Suprapubic skin (tissue), 4 donors: ENCODE measurements around the gene RNF31. TPM values are rescaled to one million over a fixed set of nuclear protein-coding genes. Genes with fewer than 3 reads are reported as not detected.
A peak's percentile ranks its signal among the peaks of the same experiment; 100 is the strongest.

Experiments
- DNase-seq, 2 donors: peaks; one replicate each; pipeline ENCODE4 v3.0.0-alpha.2; 2019; ENCODE audit warnings: low spot score in 2 of 2
- H3K27ac ChIP-seq: fragments of 200-600 bp; sonication (generic); one replicate; pipeline ENCODE4 v1.5.1; 2019
- H3K27me3 ChIP-seq: fragments of 200-600 bp; sonication (generic); one replicate; pipeline ENCODE4 v1.5.1; 2019
- H3K36me3 ChIP-seq: fragments of 200-600 bp; sonication (generic); one replicate; pipeline ENCODE4 v1.5.1; 2019
- H3K4me1 ChIP-seq: fragments of 200-600 bp; sonication (generic); one replicate; pipeline ENCODE4 v1.5.1; 2019
- H3K4me3 ChIP-seq: fragments of 200-600 bp; sonication (generic); one replicate; pipeline ENCODE4 v1.5.1; 2019; ENCODE audit warnings: mild to moderate bottlenecking
- H3K9me3 ChIP-seq: fragments of 200-600 bp; sonication (generic); one replicate; pipeline ENCODE4 v1.5.1; 2019
- CTCF ChIP-seq, 2 donors: fragments of 200-600 bp in 1 of 2; fragments of 450-650 bp in 1 of 2; sonication (generic) in 1 of 2; IDR thresholded peaks; one replicate each; pipeline ENCODE4 v1.5.1; 2016 to 2019; ENCODE audit warnings: antibody characterized with exemption in 2 of 2, mild to moderate bottlenecking in 1 of 2, moderate library complexity in 1 of 2
- EP300 ChIP-seq: sonication (generic); formaldehyde crosslinking; IDR thresholded peaks from one replicate; pipeline ENCODE4 v1.6.1; 2017; ENCODE audit warnings: antibody characterized with exemption
- POLR2A ChIP-seq, 2 donors: fragments of 450-650 bp; IDR thresholded peaks; one replicate each; pipeline ENCODE4 v1.6.1; 2017; ENCODE audit warnings: antibody characterized with exemption in 2 of 2, mild to moderate bottlenecking in 2 of 2, moderate library complexity in 2 of 2
- POLR2AphosphoS5 ChIP-seq, 3 donors: sonication (generic); formaldehyde crosslinking; IDR thresholded peaks; one replicate each; pipeline ENCODE4 v1.6.1; 2017; ENCODE audit warnings: antibody characterized with exemption in 3 of 3
- WGBS: methylation state at CpG from one replicate; pipeline ENCODE4 v1.1.5; 2018; 5-methylcytosine and 5-hydroxymethylcytosine counted together
- total RNA-seq, 4 donors: library from RNA; depleted of rRNA; stranded (reverse); fragments of >200 nt; gene quantifications; one replicate each; pipeline ENCODE4 v1.1.0, GENCODE V29; 2016

RNF31 gene
- total RNA-seq, 4 donors from 2014 or later = 62.3 to 97.2 (median 70.6) TPM

- WGBS = 1% methylated on average over 12 of the region's 12 CpGs
- DNase-seq = peak; percentile 97 to 98
- peaks cover 67% of the 10 kb centered on the region for H3K36me3 ChIP-seq
- H3K4me1 ChIP-seq = peaks cover 47% of the 10 kb centered on the region
- no peaks in the 10 kb centered on the region for H3K27me3 ChIP-seq
- no peak for TF ChIP-seq EP300
- peak in 1 of 2 donors; percentile 29 for TF ChIP-seq POLR2A (IDR thresholded peaks at IDR 0.05)
- TF ChIP-seq POLR2AphosphoS5 (IDR thresholded peaks at IDR 0.05) = peak; percentile 82 to 98 (median 92)
- peak; percentile 91 to 96 for TF ChIP-seq CTCF (IDR thresholded peaks at IDR 0.05)
- peak within 1 kb of the TSS; percentile 83 for H3K27ac ChIP-seq
- peak within 1 kb of the TSS; percentile 64 for H3K4me3 ChIP-seq
- no peaks in the 10 kb centered on the region for H3K9me3 ChIP-seq
Measured at GRCh38 chr14:24160850-24161804, 13.8 kb downstream of the RNF31 start, which contains the start of gene IRF9. Gene IRF9 (plus strand): TSS chr14:24161265. CDS start chr14:24162145, 880 bp downstream.

- DNase-seq = peak in 1 of 2 donors; percentile 50
- Histone ChIP-seq H3K9me3 (no peaks in the 10 kb centered on the region), H3K36me3 (peaks cover 67% of the 10 kb centered on the region), H3K27ac (peak overlapping the region; percentile 83), H3K4me1 (peaks cover 47% of the 10 kb centered on the region), H3K4me3 (peak overlapping the region; percentile 64), H3K27me3 (no peaks in the 10 kb centered on the region)
- TF ChIP-seq POLR2A (IDR thresholded peaks at IDR 0.05) (no peak), CTCF (IDR thresholded peaks at IDR 0.05) (no peak), EP300 (no peak), POLR2AphosphoS5 (IDR thresholded peaks at IDR 0.05) (no peak)
- 26% methylated on average over 8 of the region's 8 CpGs for WGBS
Measured at GRCh38 chr14:24162093-24162492, 14.8 kb downstream of the RNF31 start.

- H3K27ac ChIP-seq = no peak overlapping the region
- no peak overlapping the region for H3K4me3 ChIP-seq
- 45% methylated on average over 9 of the region's 14 CpGs for WGBS
- H3K4me1 ChIP-seq = peaks cover 47% of the 10 kb centered on the region
- H3K9me3 ChIP-seq = no peaks in the 10 kb centered on the region
- no peaks in the 10 kb centered on the region for H3K27me3 ChIP-seq
- peaks cover 69% of the 10 kb centered on the region for H3K36me3 ChIP-seq
- TF ChIP-seq POLR2A (IDR thresholded peaks at IDR 0.05) (no peak), CTCF (IDR thresholded peaks at IDR 0.05) (no peak), EP300 (no peak), POLR2AphosphoS5 (IDR thresholded peaks at IDR 0.05) (no peak)
- DNase-seq = peak in 1 of 2 donors; percentile 56
Measured at GRCh38 chr14:24164518-24164991, 17.3 kb downstream of the RNF31 start.

- Histone ChIP-seq H3K36me3 (peaks cover 61% of the 10 kb centered on the region), H3K4me1 (peaks cover 40% of the 10 kb centered on the region), H3K4me3 (no peak overlapping the region), H3K9me3 (no peaks in the 10 kb centered on the region), H3K27ac (no peak overlapping the region), H3K27me3 (no peaks in the 10 kb centered on the region)
- 94% methylated on average over 5 of the region's 5 CpGs for WGBS
- TF ChIP-seq POLR2A (IDR thresholded peaks at IDR 0.05) = no peak
- no peak for TF ChIP-seq POLR2AphosphoS5 (IDR thresholded peaks at IDR 0.05)
- no peak for TF ChIP-seq CTCF (IDR thresholded peaks at IDR 0.05)
- no peak for TF ChIP-seq EP300
- peak in 1 of 2 donors; percentile 35 for DNase-seq
Measured at GRCh38 chr14:24165785-24166184, 18.5 kb downstream of the RNF31 start.
